Natural killer cell (primary cell): ENCODE data around the gene SH3BP2. TPM values are rescaled to one million over a fixed set of nuclear protein-coding genes. Genes with fewer than 3 reads are reported as not detected.
A peak's percentile ranks its signal among the peaks of the same experiment; 100 is the strongest.

Source experiments
- ATAC-seq, 3 donors: fragments of 150-1000 bp in 2 of 3; fragments of 200-7000 bp in 1 of 3; cut with Tn5 transposase; 1 replicate in 1 of 3; 2 replicates in 2 of 3; pipeline ENCODE4 v1.10.0; 2021; ENCODE audit warnings: mild to moderate bottlenecking in 2 of 3, moderate library complexity in 2 of 3
- DNase-seq, 2 donors: peaks; one replicate each; pipeline versions ENCODE4 v3.0.0 to v3.0.0-alpha.2; 2013 to 2021; ENCODE audit warnings: mixed read lengths in 1 of 2
- H3K27ac ChIP-seq: one replicate; pipeline ENCODE4 v1.5.1; 2013; ENCODE audit warnings: mild to moderate bottlenecking, low read length
- H3K27me3 ChIP-seq: one replicate; pipeline ENCODE4 v1.6.1; 2013; ENCODE audit warnings: low read length; ENCODE audit not compliant: control insufficient read depth, insufficient read depth
- H3K36me3 ChIP-seq: one replicate; pipeline ENCODE4 v1.6.1; 2013; ENCODE audit warnings: low read length; ENCODE audit not compliant: control insufficient read depth, insufficient read depth
- H3K4me1 ChIP-seq: one replicate; pipeline ENCODE4 v1.6.1; 2013; ENCODE audit warnings: low read length; ENCODE audit not compliant: control insufficient read depth, insufficient read depth
- H3K4me3 ChIP-seq: one replicate; pipeline ENCODE4 v1.5.1; 2013; ENCODE audit warnings: low read length
- H3K9me3 ChIP-seq: one replicate; pipeline ENCODE4 v1.6.1; 2013; ENCODE audit warnings: low read length; ENCODE audit not compliant: control insufficient read depth, insufficient read depth
- H3K27ac Mint-ChIP-seq, 2 donors: one replicate each; pipeline ENCODE4 v1.8.0; 2022; ENCODE audit warnings: mild to moderate bottlenecking in 2 of 2, mixed read lengths in 2 of 2, moderate library complexity in 1 of 2
- H3K27me3 Mint-ChIP-seq, 2 donors: one replicate each; pipeline ENCODE4 v1.8.0; 2022; ENCODE audit warnings: low read depth in 2 of 2, mixed read lengths in 2 of 2
- H3K36me3 Mint-ChIP-seq: one replicate; pipeline ENCODE4 v1.8.0; 2022; ENCODE audit warnings: mixed read lengths
- H3K4me1 Mint-ChIP-seq, 2 donors: one replicate each; pipeline ENCODE4 v1.8.0; 2022; ENCODE audit warnings: mixed read lengths in 2 of 2
- H3K4me3 Mint-ChIP-seq: one replicate; pipeline ENCODE4 v1.8.0; 2022; ENCODE audit warnings: mild to moderate bottlenecking, moderate library complexity, mixed read lengths
- H3K9me3 Mint-ChIP-seq, 2 donors: one replicate each; pipeline ENCODE4 v1.8.0; 2022; ENCODE audit warnings: mixed read lengths in 2 of 2
- CTCF ChIP-seq: fragments of 200-600 bp; IDR thresholded peaks from one replicate; pipeline ENCODE4 v1.8.0; 2022; ENCODE audit warnings: antibody characterized with exemption
- WGBS: methylation state at CpG from one replicate; pipeline ENCODE4 v1.1.7; 2013; ENCODE audit warnings: missing lambda C conversion rate; ENCODE audit not compliant: insufficient coverage; 5-methylcytosine and 5-hydroxymethylcytosine counted together
- intact Hi-C: fragments of 100-400 bp; cut with micrococcal nuclease; formaldehyde crosslinking; loops from one replicate; pipeline ENCODE4 v1.14.2; 2022
- total RNA-seq, 4 donors: library from RNA; stranded (reverse); fragments of 120-200 nt in 1 of 4; gene quantifications; one replicate each; pipeline versions ENCODE4 v1.2.3 to v1.2.4, GENCODE V29; 2013 to 2022

The SH3BP2 gene
- 100 to 1,000 TPM; 213 to 283 (median 221) TPM for total RNA-seq
- total RNA-seq (2013): 100 TPM

- Histone ChIP-seq H3K4me3 (peak within 1 kb of the TSS; percentile 59), H3K9me3 (no peaks in the 10 kb centered on the region), H3K36me3 (no peaks in the 10 kb centered on the region), H3K27me3 (no peaks in the 10 kb centered on the region), H3K4me1 (peaks cover 89% of the 10 kb centered on the region), H3K27ac (peak within 1 kb of the TSS; percentile 19)
- intact Hi-C loops: no loop called here
- H3K9me3 Mint-ChIP-seq: no peaks in the 10 kb centered on the region
- no peaks in the 10 kb centered on the region for H3K36me3 Mint-ChIP-seq
- 11% methylated on average over 104 of the region's 104 CpGs for WGBS
- peak; percentile 61 to 77 (median 71) for ATAC-seq
- H3K27me3 Mint-ChIP-seq: no peaks in the 10 kb centered on the region
- peak within 1 kb of the TSS; percentile 79 for H3K4me3 Mint-ChIP-seq
- peaks cover 16 to 68% of the 10 kb centered on the region in 2 donors for H3K4me1 Mint-ChIP-seq
- DNase-seq: peak; percentile 38 to 72
- peak within 1 kb of the TSS in 1 of 2 donors; percentile 88 for H3K27ac Mint-ChIP-seq
- TF ChIP-seq CTCF: no peak
These were observed at the start of gene SH3BP2 for GRCh38 chr4:2792711-2793585. Gene SH3BP2 (plus strand): TSS chr4:2793085. CDS start chr4:2820618, 27,533 bp downstream.

GRCh38 chr4:2743518-2744445 lies 49.1 kb upstream of the SH3BP2 start:
- Histone ChIP-seq H3K27me3 (no peaks in the 10 kb centered on the region), H3K27ac (no peak overlapping the region), H3K36me3 (peaks cover 52% of the 10 kb centered on the region), H3K9me3 (no peaks in the 10 kb centered on the region), H3K4me3 (no peak overlapping the region), H3K4me1 (peaks cover 25% of the 10 kb centered on the region)
- Mint-ChIP-seq H3K27me3 (no peaks in the 10 kb centered on the region), H3K4me3 (no peak overlapping the region), H3K9me3 (no peaks in the 10 kb centered on the region), H3K4me1 (peaks cover 0 to 8% of the 10 kb centered on the region in 2 donors), H3K36me3 (peaks cover 7% of the 10 kb centered on the region), H3K27ac (no peak overlapping the region)
- TF ChIP-seq CTCF: no peak
- WGBS: 97% methylated on average over 21 of the region's 21 CpGs
- ATAC-seq (no peak), DNase-seq (peak in 1 of 2 donors; percentile 9)
- intact Hi-C loops: no loop called here

GRCh38 chr4:2744576-2745270 lies 48.2 kb upstream of the SH3BP2 start:
- peaks cover 0 to 8% of the 10 kb centered on the region in 2 donors for H3K4me1 Mint-ChIP-seq
- peaks cover 7% of the 10 kb centered on the region for H3K36me3 Mint-ChIP-seq
- ATAC-seq (no peak), DNase-seq (no peak)
- Histone ChIP-seq H3K36me3 (peaks cover 52% of the 10 kb centered on the region), H3K4me3 (no peak overlapping the region), H3K9me3 (no peaks in the 10 kb centered on the region), H3K27me3 (no peaks in the 10 kb centered on the region), H3K4me1 (peaks cover 25% of the 10 kb centered on the region), H3K27ac (no peak overlapping the region)
- WGBS: 93% methylated on average over 28 of the region's 28 CpGs
- no peaks in the 10 kb centered on the region for H3K27me3 Mint-ChIP-seq
- H3K4me3 Mint-ChIP-seq: no peak overlapping the region
- H3K9me3 Mint-ChIP-seq: no peaks in the 10 kb centered on the region
- intact Hi-C loops: no loop called here
- peak overlapping the region; percentile 74 to 81 for H3K27ac Mint-ChIP-seq
- TF ChIP-seq CTCF: no peak
